Gastrocnemius medialis (tissue), 4 donors: Measurements from ENCODE around the gene MEN1.

ENCODE experiments used
- POLR2A ChIP-seq, 2 donors: fragments of 450-650 bp; IDR thresholded peaks; one replicate each; pipeline ENCODE4 v1.6.1; 2017; ENCODE audit warnings: antibody characterized with exemption in 2 of 2, mild to moderate bottlenecking in 2 of 2, moderate library complexity in 2 of 2
- TF ChIP-seq, protein P1 (sequence below), 5 experiments: fragments of 450-650 bp in 3 of 5; fragments of 200-600 bp in 2 of 5; sonication (generic) in 2 of 5; IDR thresholded peaks in 4 of 5; conservative IDR thresholded peaks in 1 of 5; 1 replicate in 4 of 5; 2 replicates in 1 of 5; pipeline ENCODE4 v1.5.1; 2016 to 2019; ENCODE audit warnings: antibody characterized with exemption in 5 of 5, mild to moderate bottlenecking in 3 of 5, moderate library complexity in 3 of 5

DNA sequence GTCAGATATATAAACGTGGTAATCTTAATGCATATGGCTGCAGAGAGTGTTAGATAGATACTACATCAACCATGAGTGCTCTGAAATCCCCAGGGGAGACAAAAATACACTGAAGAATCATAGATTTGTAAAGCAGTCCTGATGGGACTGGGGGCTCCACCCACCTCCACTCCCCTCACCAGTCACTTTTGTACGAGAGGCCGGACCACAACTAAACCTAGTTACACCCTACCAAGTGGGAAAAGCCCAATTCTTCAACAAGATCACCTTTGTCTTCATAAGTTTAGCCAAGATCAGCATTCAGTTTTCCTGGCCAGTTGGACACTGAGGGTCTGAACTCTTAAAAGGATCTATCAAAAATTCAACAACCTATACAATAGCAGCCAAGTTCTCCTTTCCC lies 33.5 kb downstream of the MEN1 start:
- TF ChIP-seq, protein P1, sequence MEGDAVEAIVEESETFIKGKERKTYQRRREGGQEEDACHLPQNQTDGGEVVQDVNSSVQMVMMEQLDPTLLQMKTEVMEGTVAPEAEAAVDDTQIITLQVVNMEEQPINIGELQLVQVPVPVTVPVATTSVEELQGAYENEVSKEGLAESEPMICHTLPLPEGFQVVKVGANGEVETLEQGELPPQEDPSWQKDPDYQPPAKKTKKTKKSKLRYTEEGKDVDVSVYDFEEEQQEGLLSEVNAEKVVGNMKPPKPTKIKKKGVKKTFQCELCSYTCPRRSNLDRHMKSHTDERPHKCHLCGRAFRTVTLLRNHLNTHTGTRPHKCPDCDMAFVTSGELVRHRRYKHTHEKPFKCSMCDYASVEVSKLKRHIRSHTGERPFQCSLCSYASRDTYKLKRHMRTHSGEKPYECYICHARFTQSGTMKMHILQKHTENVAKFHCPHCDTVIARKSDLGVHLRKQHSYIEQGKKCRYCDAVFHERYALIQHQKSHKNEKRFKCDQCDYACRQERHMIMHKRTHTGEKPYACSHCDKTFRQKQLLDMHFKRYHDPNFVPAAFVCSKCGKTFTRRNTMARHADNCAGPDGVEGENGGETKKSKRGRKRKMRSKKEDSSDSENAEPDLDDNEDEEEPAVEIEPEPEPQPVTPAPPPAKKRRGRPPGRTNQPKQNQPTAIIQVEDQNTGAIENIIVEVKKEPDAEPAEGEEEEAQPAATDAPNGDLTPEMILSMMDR (IDR thresholded peaks at IDR 0.05 in 4 of 5, conservative IDR thresholded peaks at IDR 0.05 in 1 of 5) = no peak
- no peak for TF ChIP-seq POLR2A (IDR thresholded peaks at IDR 0.05)
